Measurements from ENCODE around the gene PHACTR1. TPM values are rescaled to one million over a fixed set of nuclear protein-coding genes. Genes with fewer than 3 reads are reported as not detected.

Gene PHACTR1
- total RNA-seq, 1 experiment from 2014 or later: 15.5 TPM

DNA sequence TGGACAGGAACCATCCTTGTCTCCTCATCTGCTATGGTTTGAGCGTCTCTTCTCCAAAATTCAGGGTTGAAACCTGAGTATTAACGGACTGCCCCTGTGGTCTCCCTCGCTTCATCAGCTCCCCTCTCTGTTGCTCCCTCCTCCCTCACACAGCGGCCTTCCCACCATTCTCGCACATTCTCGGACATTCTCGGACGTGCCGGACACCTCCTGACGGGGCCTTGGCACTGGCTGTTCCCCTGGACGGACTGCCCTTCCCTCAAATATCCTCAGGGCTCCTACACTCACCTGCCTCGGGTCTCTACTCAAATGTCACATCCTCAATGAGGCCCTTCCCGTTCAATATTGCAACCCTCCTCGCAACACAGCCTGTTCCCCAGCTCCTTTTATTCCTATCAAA is 496.0 kb downstream of the PHACTR1 start (continued):
- TF ChIP-seq, protein P1, sequence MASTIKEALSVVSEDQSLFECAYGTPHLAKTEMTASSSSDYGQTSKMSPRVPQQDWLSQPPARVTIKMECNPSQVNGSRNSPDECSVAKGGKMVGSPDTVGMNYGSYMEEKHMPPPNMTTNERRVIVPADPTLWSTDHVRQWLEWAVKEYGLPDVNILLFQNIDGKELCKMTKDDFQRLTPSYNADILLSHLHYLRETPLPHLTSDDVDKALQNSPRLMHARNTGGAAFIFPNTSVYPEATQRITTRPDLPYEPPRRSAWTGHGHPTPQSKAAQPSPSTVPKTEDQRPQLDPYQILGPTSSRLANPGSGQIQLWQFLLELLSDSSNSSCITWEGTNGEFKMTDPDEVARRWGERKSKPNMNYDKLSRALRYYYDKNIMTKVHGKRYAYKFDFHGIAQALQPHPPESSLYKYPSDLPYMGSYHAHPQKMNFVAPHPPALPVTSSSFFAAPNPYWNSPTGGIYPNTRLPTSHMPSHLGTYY (CRISPR knock-in tag; IDR thresholded peaks at IDR 0.05): no peak
- TF ChIP-seq, protein P2, sequence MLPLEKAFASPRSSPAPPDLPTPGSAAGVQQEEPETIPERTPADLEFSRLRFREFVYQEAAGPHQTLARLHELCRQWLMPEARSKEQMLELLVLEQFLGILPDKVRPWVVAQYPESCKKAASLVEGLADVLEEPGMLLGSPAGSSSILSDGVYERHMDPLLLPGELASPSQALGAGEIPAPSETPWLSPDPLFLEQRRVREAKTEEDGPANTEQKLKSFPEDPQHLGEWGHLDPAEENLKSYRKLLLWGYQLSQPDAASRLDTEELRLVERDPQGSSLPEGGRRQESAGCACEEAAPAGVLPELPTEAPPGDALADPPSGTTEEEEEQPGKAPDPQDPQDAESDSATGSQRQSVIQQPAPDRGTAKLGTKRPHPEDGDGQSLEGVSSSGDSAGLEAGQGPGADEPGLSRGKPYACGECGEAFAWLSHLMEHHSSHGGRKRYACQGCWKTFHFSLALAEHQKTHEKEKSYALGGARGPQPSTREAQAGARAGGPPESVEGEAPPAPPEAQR (CRISPR knock-in tag; IDR thresholded peaks at IDR 0.05): no peak
- TF ChIP-seq CREB1 (CRISPR knock-in tag; IDR thresholded peaks at IDR 0.05): no peak

DNA sequence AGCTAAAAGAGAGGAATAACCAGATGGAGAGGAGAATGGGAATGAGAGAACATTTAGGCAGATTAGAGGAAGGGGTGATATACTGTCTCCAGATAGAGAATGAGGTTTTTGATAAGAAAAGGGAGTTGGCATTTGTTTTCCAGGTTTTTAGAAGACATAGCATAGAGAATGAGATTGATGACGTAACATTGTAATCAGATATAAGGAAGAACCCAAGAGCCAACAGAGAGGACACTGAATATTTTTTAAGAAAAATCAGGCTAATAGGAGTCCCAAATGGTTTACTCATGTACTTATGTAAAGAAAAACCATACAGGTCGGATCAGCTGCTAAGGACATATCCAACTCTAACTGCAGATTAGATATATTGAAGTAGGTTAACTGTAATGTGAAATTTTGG is 498.8 kb downstream of the PHACTR1 start:
- TF ChIP-seq, protein P2 (CRISPR knock-in tag; IDR thresholded peaks at IDR 0.05): no peak
- TF ChIP-seq, protein P3, sequence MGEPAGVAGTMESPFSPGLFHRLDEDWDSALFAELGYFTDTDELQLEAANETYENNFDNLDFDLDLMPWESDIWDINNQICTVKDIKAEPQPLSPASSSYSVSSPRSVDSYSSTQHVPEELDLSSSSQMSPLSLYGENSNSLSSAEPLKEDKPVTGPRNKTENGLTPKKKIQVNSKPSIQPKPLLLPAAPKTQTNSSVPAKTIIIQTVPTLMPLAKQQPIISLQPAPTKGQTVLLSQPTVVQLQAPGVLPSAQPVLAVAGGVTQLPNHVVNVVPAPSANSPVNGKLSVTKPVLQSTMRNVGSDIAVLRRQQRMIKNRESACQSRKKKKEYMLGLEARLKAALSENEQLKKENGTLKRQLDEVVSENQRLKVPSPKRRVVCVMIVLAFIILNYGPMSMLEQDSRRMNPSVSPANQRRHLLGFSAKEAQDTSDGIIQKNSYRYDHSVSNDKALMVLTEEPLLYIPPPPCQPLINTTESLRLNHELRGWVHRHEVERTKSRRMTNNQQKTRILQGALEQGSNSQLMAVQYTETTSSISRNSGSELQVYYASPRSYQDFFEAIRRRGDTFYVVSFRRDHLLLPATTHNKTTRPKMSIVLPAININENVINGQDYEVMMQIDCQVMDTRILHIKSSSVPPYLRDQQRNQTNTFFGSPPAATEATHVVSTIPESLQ (CRISPR knock-in tag; IDR thresholded peaks at IDR 0.05): no peak
- TF ChIP-seq, protein P4, sequence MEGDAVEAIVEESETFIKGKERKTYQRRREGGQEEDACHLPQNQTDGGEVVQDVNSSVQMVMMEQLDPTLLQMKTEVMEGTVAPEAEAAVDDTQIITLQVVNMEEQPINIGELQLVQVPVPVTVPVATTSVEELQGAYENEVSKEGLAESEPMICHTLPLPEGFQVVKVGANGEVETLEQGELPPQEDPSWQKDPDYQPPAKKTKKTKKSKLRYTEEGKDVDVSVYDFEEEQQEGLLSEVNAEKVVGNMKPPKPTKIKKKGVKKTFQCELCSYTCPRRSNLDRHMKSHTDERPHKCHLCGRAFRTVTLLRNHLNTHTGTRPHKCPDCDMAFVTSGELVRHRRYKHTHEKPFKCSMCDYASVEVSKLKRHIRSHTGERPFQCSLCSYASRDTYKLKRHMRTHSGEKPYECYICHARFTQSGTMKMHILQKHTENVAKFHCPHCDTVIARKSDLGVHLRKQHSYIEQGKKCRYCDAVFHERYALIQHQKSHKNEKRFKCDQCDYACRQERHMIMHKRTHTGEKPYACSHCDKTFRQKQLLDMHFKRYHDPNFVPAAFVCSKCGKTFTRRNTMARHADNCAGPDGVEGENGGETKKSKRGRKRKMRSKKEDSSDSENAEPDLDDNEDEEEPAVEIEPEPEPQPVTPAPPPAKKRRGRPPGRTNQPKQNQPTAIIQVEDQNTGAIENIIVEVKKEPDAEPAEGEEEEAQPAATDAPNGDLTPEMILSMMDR (IDR thresholded peaks at IDR 0.05): no peak
- TF ChIP-seq, protein P5, sequence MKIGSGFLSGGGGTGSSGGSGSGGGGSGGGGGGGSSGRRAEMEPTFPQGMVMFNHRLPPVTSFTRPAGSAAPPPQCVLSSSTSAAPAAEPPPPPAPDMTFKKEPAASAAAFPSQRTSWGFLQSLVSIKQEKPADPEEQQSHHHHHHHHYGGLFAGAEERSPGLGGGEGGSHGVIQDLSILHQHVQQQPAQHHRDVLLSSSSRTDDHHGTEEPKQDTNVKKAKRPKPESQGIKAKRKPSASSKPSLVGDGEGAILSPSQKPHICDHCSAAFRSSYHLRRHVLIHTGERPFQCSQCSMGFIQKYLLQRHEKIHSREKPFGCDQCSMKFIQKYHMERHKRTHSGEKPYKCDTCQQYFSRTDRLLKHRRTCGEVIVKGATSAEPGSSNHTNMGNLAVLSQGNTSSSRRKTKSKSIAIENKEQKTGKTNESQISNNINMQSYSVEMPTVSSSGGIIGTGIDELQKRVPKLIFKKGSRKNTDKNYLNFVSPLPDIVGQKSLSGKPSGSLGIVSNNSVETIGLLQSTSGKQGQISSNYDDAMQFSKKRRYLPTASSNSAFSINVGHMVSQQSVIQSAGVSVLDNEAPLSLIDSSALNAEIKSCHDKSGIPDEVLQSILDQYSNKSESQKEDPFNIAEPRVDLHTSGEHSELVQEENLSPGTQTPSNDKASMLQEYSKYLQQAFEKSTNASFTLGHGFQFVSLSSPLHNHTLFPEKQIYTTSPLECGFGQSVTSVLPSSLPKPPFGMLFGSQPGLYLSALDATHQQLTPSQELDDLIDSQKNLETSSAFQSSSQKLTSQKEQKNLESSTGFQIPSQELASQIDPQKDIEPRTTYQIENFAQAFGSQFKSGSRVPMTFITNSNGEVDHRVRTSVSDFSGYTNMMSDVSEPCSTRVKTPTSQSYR (CRISPR knock-in tag; IDR thresholded peaks at IDR 0.05): no peak
- no peak for TF ChIP-seq EMX1 (CRISPR knock-in tag; IDR thresholded peaks at IDR 0.05)
- TF ChIP-seq ZNF232 (CRISPR knock-in tag; IDR thresholded peaks at IDR 0.05): no peak
- TF ChIP-seq SOX15 (CRISPR knock-in tag; IDR thresholded peaks at IDR 0.05): no peak
- TF ChIP-seq ZNF138 (CRISPR knock-in tag; conservative IDR thresholded peaks at IDR 0.05): no peak
- Mint-ChIP-seq H3K27me3 (ENCODE audit: low read depth) (no peaks in the 10 kb centered on the region), H3K27ac (no peak overlapping the region), H3K4me1 (no peaks in the 10 kb centered on the region), H3K4me3 (no peak overlapping the region), H3K36me3 (no peaks in the 10 kb centered on the region), H3K9me3 (no peaks in the 10 kb centered on the region)
- CTCF ChIA-PET: no interaction called here
- ATAC-seq (no peak), DNase-seq (ENCODE audit: low spot score) (no peak)
- POLR2A ChIA-PET: no interaction called here

DNA sequence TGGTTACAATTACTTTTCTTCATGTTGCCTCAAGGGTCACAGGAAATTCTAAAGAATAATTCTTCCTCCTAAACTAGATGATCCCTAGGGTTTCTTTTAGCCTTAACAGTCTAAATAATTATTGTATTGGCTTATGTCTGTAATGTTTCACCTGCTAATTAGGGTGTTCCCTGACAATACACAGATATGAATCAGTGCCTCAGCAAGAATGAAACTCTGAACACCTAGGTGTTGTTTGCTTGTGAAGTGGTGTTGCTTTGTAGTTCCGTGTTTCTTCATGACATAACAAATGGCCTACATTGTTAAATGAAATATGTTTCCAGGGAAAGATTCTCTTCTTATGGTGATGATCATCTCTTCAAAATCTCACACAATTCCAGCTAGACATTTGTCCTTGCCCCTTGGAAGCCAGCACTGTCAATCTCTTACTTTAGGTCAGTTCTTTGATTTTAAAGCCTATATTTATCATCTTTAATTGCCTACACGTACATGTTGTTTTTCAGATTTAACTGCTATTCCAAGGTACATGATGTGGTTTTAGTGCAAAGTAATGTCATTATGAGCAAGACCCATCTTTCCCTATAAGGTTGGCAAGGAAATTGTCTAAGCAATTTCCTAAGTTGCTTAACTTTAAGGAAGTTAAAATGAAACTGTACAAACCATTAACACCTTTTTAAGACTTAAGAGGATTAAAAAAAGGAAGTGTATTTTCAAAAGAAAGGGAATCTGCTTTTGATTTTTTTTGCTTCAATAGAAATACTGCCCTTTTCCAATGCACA is 499.9 kb downstream of the PHACTR1 start:
- Mint-ChIP-seq H3K4me1 (no peaks in the 10 kb centered on the region), H3K27me3 (ENCODE audit: low read depth) (no peaks in the 10 kb centered on the region), H3K27ac (no peak overlapping the region), H3K4me3 (no peak overlapping the region), H3K9me3 (no peaks in the 10 kb centered on the region), H3K36me3 (no peaks in the 10 kb centered on the region)
- ChIA-PET POLR2A (no interaction called here), CTCF (no interaction called here)
- DNase-seq (ENCODE audit: low spot score) (no peak), ATAC-seq (no peak)
- TF ChIP-seq NR2C2 (CRISPR knock-in tag; IDR thresholded peaks at IDR 0.05) (no peak), GABPB1 (CRISPR knock-in tag; IDR thresholded peaks at IDR 0.05) (no peak), KAT7 (CRISPR knock-in tag; IDR thresholded peaks at IDR 0.05; ENCODE audit: borderline replicate concordance) (no peak)
- TF ChIP-seq, protein P6, sequence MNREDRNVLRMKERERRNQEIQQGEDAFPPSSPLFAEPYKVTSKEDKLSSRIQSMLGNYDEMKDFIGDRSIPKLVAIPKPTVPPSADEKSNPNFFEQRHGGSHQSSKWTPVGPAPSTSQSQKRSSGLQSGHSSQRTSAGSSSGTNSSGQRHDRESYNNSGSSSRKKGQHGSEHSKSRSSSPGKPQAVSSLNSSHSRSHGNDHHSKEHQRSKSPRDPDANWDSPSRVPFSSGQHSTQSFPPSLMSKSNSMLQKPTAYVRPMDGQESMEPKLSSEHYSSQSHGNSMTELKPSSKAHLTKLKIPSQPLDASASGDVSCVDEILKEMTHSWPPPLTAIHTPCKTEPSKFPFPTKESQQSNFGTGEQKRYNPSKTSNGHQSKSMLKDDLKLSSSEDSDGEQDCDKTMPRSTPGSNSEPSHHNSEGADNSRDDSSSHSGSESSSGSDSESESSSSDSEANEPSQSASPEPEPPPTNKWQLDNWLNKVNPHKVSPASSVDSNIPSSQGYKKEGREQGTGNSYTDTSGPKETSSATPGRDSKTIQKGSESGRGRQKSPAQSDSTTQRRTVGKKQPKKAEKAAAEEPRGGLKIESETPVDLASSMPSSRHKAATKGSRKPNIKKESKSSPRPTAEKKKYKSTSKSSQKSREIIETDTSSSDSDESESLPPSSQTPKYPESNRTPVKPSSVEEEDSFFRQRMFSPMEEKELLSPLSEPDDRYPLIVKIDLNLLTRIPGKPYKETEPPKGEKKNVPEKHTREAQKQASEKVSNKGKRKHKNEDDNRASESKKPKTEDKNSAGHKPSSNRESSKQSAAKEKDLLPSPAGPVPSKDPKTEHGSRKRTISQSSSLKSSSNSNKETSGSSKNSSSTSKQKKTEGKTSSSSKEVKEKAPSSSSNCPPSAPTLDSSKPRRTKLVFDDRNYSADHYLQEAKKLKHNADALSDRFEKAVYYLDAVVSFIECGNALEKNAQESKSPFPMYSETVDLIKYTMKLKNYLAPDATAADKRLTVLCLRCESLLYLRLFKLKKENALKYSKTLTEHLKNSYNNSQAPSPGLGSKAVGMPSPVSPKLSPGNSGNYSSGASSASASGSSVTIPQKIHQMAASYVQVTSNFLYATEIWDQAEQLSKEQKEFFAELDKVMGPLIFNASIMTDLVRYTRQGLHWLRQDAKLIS (CRISPR knock-in tag; IDR thresholded peaks at IDR 0.05; ENCODE audit: borderline replicate concordance): no peak
- TF ChIP-seq, protein P7, sequence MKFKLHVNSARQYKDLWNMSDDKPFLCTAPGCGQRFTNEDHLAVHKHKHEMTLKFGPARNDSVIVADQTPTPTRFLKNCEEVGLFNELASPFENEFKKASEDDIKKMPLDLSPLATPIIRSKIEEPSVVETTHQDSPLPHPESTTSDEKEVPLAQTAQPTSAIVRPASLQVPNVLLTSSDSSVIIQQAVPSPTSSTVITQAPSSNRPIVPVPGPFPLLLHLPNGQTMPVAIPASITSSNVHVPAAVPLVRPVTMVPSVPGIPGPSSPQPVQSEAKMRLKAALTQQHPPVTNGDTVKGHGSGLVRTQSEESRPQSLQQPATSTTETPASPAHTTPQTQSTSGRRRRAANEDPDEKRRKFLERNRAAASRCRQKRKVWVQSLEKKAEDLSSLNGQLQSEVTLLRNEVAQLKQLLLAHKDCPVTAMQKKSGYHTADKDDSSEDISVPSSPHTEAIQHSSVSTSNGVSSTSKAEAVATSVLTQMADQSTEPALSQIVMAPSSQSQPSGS (CRISPR knock-in tag; IDR thresholded peaks at IDR 0.05; ENCODE audit: borderline replicate concordance, low read depth): no peak

All from WTC11 (cell line).